HepG2 (cell line): ENCODE measurements around the gene ERBB4. TPM values are rescaled to one million over a fixed set of nuclear protein-coding genes. Genes with fewer than 3 reads are reported as not detected.

ENCODE experiments used
- ATAC-seq: fragments of 200-7000 bp; cut with Tn5 transposase; 3 replicates; pipeline ENCODE4 v1.9.1; 2020; ENCODE audit warnings: mild to moderate bottlenecking, moderate library complexity
- BruUV-seq: library from RNA; stranded (reverse); fragments of 400-500 nt; replicated peaks from 2 replicates; lab custom pipeline; 2021; lab: Mats Ljungman, UMichigan
- CTCF ChIA-PET: fragments of 300-600 bp; formaldehyde crosslinking; extraction: SDS; loops from one replicate; lab custom pipeline; 2021; ENCODE audit warnings: low total read pairs, inconsistent platforms, low intra/inter-chr PET ratio; lab: Yijun Ruan, JAX
- POLR2A ChIA-PET: fragments of 350-600 bp; sonication (Branson Sonifier 250); formaldehyde crosslinking; loops from one replicate; lab custom pipeline; 2020; ENCODE audit warnings: antibody characterized with exemption, inconsistent platforms; lab: Yijun Ruan, JAX
- DNase-seq: peaks from one replicate; pipeline ENCODE4 v3.0.0-alpha.2; 2015; ENCODE audit warnings: low spot score
- FAIRE-seq: peaks from 3 replicates; lab custom pipeline; 2011; peaks lifted over from hg19 to GRCh38; lab: Jason Lieb, UNC
- H2AFZ ChIP-seq: one replicate; pipeline ENCODE4 v1.6.1; 2011; ENCODE audit warnings: low read length, inconsistent platforms
- H3K27ac ChIP-seq: fragments of 300-600 bp; 3 replicates; pipeline ENCODE4 v1.8.0; 2011; ENCODE audit warnings: mixed run types, mild to moderate bottlenecking, mixed read lengths, low read length, inconsistent platforms; ENCODE audit not compliant: insufficient read depth; ENCODE audit errors: extremely low read length
- H3K27me3 ChIP-seq, 2 experiments: fragments of 200-600 bp in 1 of 2; 2 replicates in 1 of 2; 3 replicates in 1 of 2; pipeline versions ENCODE4 v1.6.0 to v1.8.0; 2011; ENCODE audit warnings: low read length in 2 of 2, mild to moderate bottlenecking in 2 of 2, moderate library complexity in 2 of 2, inconsistent platforms in 1 of 2; ENCODE audit not compliant: insufficient read depth in 2 of 2, control insufficient read depth in 1 of 2
- H3K36me3 ChIP-seq, 2 experiments: fragments of 200-600 bp in 1 of 2; replicated peaks in 1 of 2; 2 replicates in 1 of 2; 3 replicates in 1 of 2; pipeline versions ENCODE4 v1.5.1 to v1.8.0; 2011; ENCODE audit warnings: low read length in 2 of 2, inconsistent platforms in 1 of 2; ENCODE audit not compliant: insufficient read depth in 2 of 2, control insufficient read depth in 1 of 2
- H3K4me1 ChIP-seq: 2 replicates; pipeline ENCODE4 v1.5.1; 2012; ENCODE audit warnings: low read length, inconsistent platforms; ENCODE audit not compliant: insufficient read depth
- H3K4me2 ChIP-seq: 2 replicates; pipeline ENCODE4 v1.6.0; 2011; ENCODE audit warnings: low read depth, low read length, inconsistent platforms
- H3K4me3 ChIP-seq, 3 experiments: fragments of 200-600 bp in 1 of 3; sonication (generic), shearing (Covaris generic) in 1 of 3; replicated peaks in 1 of 3; 2 replicates each; pipeline ENCODE4 v1.5.1; 2011 to 2016; ENCODE audit warnings: low read length in 3 of 3, inconsistent platforms in 2 of 3, low read depth in 2 of 3, mild to moderate bottlenecking in 2 of 3, control low read depth in 1 of 3, mixed read lengths in 1 of 3; ENCODE audit not compliant: insufficient read depth in 1 of 3
- H3K79me2 ChIP-seq: one replicate; pipeline ENCODE4 v1.6.1; 2011; ENCODE audit warnings: low read length, inconsistent platforms; ENCODE audit not compliant: insufficient read depth
- H3K9ac ChIP-seq: 2 replicates; pipeline ENCODE4 v1.6.0; 2011; ENCODE audit warnings: mild to moderate bottlenecking, low read depth, low read length, inconsistent platforms; ENCODE audit not compliant: insufficient read depth
- H3K9me3 ChIP-seq: 2 replicates; pipeline ENCODE4 v1.5.1; 2012; ENCODE audit warnings: mild to moderate bottlenecking, low read length
- H4K20me1 ChIP-seq: 2 replicates; pipeline ENCODE4 v1.6.0; 2011; ENCODE audit warnings: inconsistent platforms, mild to moderate bottlenecking, low read length, moderate library complexity; ENCODE audit not compliant: insufficient read depth
- JUN ChIP-seq: sonication (generic); formaldehyde crosslinking; IDR thresholded peaks from 2 replicates; pipeline ENCODE4 v1.4.0; 2020; ENCODE audit warnings: mild to moderate bottlenecking, missing genetic modification reagents
- KAT8 ChIP-seq: IDR thresholded peaks from 2 replicates; pipeline ENCODE4 v1.6.1; 2016; ENCODE audit warnings: missing genetic modification reagents, missing compliant biosample characterization
- KDM4B ChIP-seq: sonication (generic); formaldehyde crosslinking; IDR thresholded peaks from 2 replicates; pipeline ENCODE4 v1.4.0; 2020; ENCODE audit warnings: missing genetic modification reagents
- NKX3-1 ChIP-seq: sonication (generic); formaldehyde crosslinking; IDR thresholded peaks from 2 replicates; pipeline ENCODE4 v1.5.0; 2020; ENCODE audit warnings: missing genetic modification reagents
- RARA ChIP-seq: IDR thresholded peaks from 2 replicates; pipeline ENCODE4 v1.6.1; 2016; ENCODE audit warnings: missing genetic modification reagents, missing compliant biosample characterization
- SETDB1 ChIP-seq: sonication (generic); formaldehyde crosslinking; IDR thresholded peaks from 2 replicates; pipeline ENCODE4 v1.5.1; 2020; ENCODE audit warnings: missing genetic modification reagents, mild to moderate bottlenecking, borderline replicate concordance
- SMARCE1 ChIP-seq: fragments of 450-650 bp; IDR thresholded peaks from 2 replicates; pipeline ENCODE4 v1.6.1; 2017; ENCODE audit warnings: borderline replicate concordance
- SUZ12 ChIP-seq: fragments of 150-350 bp; IDR thresholded peaks from 2 replicates; pipeline ENCODE4 v1.6.1; 2014; ENCODE audit warnings: low read depth, low read length
- ZNF225 ChIP-seq: sonication (generic); formaldehyde crosslinking; IDR thresholded peaks from 2 replicates; pipeline ENCODE4 v1.4.0; 2020; ENCODE audit warnings: mild to moderate bottlenecking, missing genetic modification reagents
- ZNF337 ChIP-seq: sonication (generic); formaldehyde crosslinking; IDR thresholded peaks from 2 replicates; pipeline ENCODE4 v1.5.1; 2020; ENCODE audit warnings: missing genetic modification reagents, low read depth, mild to moderate bottlenecking, borderline replicate concordance
- ZNF605 ChIP-seq: sonication (generic); formaldehyde crosslinking; IDR thresholded peaks from 2 replicates; pipeline ENCODE4 v1.8.0; 2022; ENCODE audit warnings: mild to moderate bottlenecking, missing genetic modification reagents
- ZNF614 ChIP-seq: IDR thresholded peaks from 2 replicates; pipeline ENCODE4 v1.6.1; 2018; ENCODE audit warnings: missing biosample characterization, missing genetic modification reagents, inconsistent platforms, borderline replicate concordance
- ZSCAN20 ChIP-seq: sonication (generic); formaldehyde crosslinking; IDR thresholded peaks from 2 replicates; pipeline ENCODE4 v1.4.0; 2020; ENCODE audit warnings: missing genetic modification reagents, mild to moderate bottlenecking, borderline replicate concordance
- ZZZ3 ChIP-seq: sonication (generic); formaldehyde crosslinking; IDR thresholded peaks from 2 replicates; pipeline ENCODE4 v1.4.0; 2020; ENCODE audit warnings: missing genetic modification reagents, mild to moderate bottlenecking, borderline replicate concordance
- WGBS: methylation state at CpG from one replicate; pipeline ENCODE4 v1.1.6; 2017; ENCODE audit warnings: low lambda C conversion rate; 5-methylcytosine and 5-hydroxymethylcytosine counted together
- in situ Hi-C: cut with HindIII; loops from 2 replicates; pipeline ENCODE4 v1.10.0; 2017; ENCODE audit warnings: low pct_unique_long_range_greater_than_20kb; ENCODE audit not compliant: extremely low pct_ligation_motif_present
- intact Hi-C: fragments of 100-400 bp; cut with micrococcal nuclease; formaldehyde crosslinking; loops from one replicate; pipeline ENCODE4 v1.10.0; 2022; ENCODE audit not compliant: unreplicated experiment
- polyA plus RNA-seq, 8 experiments: library from polyadenylated mRNA; depleted of rRNA in 3 of 8; stranded (reverse) in 7 of 8; unstranded in 1 of 8; fragments of >200 nt; fragmentation: Illumina TruSeq in 4 of 8; extraction: Trizol in 4 of 8; gene quantifications; 2 replicates each; pipeline versions ENCODE4 v1.2.1 to v1.2.3, GENCODE V29; 2011 to 2016; ENCODE audit warnings: low read depth in 4 of 8, missing spikeins in 1 of 8, mixed read lengths in 1 of 8; ENCODE audit not compliant: insufficient read depth in 1 of 8
- total RNA-seq, 5 experiments: library from RNA; depleted of rRNA; stranded (reverse); fragments of >200 nt; fragmentation: Illumina TruSeq; extraction: Trizol; gene quantifications; 2 replicates each; pipeline ENCODE4 v1.2.3, GENCODE V29; 2016; ENCODE audit warnings: low read depth in 1 of 5
- TF ChIP-seq, protein P1 (sequence below): sonication (generic); formaldehyde crosslinking; IDR thresholded peaks from 2 replicates; pipeline ENCODE4 v1.8.0; 2022; ENCODE audit warnings: mild to moderate bottlenecking, missing genetic modification reagents, moderate library complexity
- TF ChIP-seq, protein P2 (sequence below): sonication (generic); formaldehyde crosslinking; IDR thresholded peaks from 2 replicates; pipeline ENCODE4 v1.4.0; 2020; ENCODE audit warnings: mild to moderate bottlenecking, missing genetic modification reagents, borderline replicate concordance
- TF ChIP-seq, protein P3 (sequence below): sonication (generic); formaldehyde crosslinking; IDR thresholded peaks from 2 replicates; pipeline ENCODE4 v1.4.0; 2020; ENCODE audit warnings: mild to moderate bottlenecking, missing genetic modification reagents
- TF ChIP-seq, protein P4 (sequence below): sonication (generic); formaldehyde crosslinking; IDR thresholded peaks from 2 replicates; pipeline ENCODE4 v1.5.0; 2020; ENCODE audit warnings: mild to moderate bottlenecking, missing genetic modification reagents, borderline replicate concordance
- TF ChIP-seq, protein P5 (sequence below): conservative IDR thresholded peaks from 2 replicates; pipeline ENCODE4 v1.6.1; 2018; ENCODE audit warnings: missing genetic modification reagents

The ERBB4 gene
- total and polyA plus RNA-seq, 2 of the 13 experiments (the other 11 are each of a cell fraction or from before 2014, with no cell fraction given), result not detected

DNA sequence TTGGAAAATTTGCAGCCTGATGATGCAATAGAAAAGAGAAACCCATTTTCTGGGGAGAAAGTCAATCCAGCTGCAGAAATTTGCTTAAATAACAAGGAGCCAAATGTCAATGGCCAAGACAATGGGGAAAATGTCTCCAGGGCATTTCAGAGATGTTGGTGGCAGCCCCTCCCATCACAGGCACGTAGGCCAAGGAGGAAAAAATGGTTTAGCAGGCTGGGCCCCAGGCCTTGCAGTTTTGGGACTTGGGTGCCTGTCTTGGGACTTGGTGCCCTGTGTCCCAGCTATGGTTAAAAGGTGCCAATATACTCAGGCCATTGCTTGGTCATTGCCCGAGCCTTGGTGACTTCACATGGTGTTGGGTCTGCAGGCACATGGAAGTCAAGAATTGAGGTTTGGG lies 368.2 kb downstream of the ERBB4 start (continued):
- TF ChIP-seq KAT8 (CRISPR knock-in tag) (no peak), ZZZ3 (CRISPR knock-in tag) (no peak)

DNA sequence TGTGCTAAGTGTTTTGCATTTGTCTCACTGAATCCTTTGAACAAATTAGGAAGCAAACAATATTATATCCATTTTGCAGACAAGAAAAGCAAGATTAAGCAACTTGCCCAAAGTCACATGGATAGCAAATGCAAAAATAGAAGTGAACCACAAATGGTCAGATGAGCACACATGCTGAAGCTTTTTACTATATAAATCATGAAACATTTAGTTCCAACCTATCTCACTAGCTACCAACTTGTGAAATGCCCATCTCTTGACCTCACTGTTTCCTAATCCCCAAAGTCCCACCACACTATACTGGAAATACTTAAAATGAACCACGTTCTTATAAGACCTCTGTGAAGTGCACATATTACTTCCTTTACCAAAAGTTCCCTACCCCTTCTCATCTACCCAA lies 380.5 kb downstream of the ERBB4 start:
- ChIA-PET CTCF (no interaction called here), POLR2A (no interaction called here)
- in situ Hi-C loops (no loop called here), intact Hi-C loops (no loop called here)
- Histone ChIP-seq H3K4me2 (no peak overlapping the region), H3K27ac (no peak overlapping the region), H3K27me3 (no peaks in the 10 kb centered on the region), H2AFZ (no peak overlapping the region), H3K9ac (no peak overlapping the region), H4K20me1 (no peaks in the 10 kb centered on the region), H3K36me3 (no peaks in the 10 kb centered on the region), H3K9me3 (no peaks in the 10 kb centered on the region), H3K4me1 (no peaks in the 10 kb centered on the region), H3K79me2 (no peaks in the 10 kb centered on the region), H3K4me3 (no peak overlapping the region)
- 3% methylated on average over 1 of the region's 1 CpG for WGBS
- ATAC-seq, result no peak
- DNase-seq, result no peak
- FAIRE-seq, result no peak
- BruUV-seq, result no TSS peak
- TF ChIP-seq ZNF614 (no peak), ZNF605 (CRISPR knock-in tag) (no peak), ZSCAN20 (CRISPR knock-in tag) (no peak), JUN (no peak), SETDB1 (CRISPR knock-in tag) (no peak), SMARCE1 (no peak), KDM4B (no peak), ZNF225 (CRISPR knock-in tag) (no peak), NKX3-1 (CRISPR knock-in tag) (no peak), ZNF337 (CRISPR knock-in tag) (no peak), SUZ12 (no peak), RARA (CRISPR knock-in tag) (no peak)
- TF ChIP-seq, protein P1, sequence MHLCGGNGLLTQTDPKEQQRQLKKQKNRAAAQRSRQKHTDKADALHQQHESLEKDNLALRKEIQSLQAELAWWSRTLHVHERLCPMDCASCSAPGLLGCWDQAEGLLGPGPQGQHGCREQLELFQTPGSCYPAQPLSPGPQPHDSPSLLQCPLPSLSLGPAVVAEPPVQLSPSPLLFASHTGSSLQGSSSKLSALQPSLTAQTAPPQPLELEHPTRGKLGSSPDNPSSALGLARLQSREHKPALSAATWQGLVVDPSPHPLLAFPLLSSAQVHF (CRISPR knock-in tag), result no peak
- TF ChIP-seq, protein P2, sequence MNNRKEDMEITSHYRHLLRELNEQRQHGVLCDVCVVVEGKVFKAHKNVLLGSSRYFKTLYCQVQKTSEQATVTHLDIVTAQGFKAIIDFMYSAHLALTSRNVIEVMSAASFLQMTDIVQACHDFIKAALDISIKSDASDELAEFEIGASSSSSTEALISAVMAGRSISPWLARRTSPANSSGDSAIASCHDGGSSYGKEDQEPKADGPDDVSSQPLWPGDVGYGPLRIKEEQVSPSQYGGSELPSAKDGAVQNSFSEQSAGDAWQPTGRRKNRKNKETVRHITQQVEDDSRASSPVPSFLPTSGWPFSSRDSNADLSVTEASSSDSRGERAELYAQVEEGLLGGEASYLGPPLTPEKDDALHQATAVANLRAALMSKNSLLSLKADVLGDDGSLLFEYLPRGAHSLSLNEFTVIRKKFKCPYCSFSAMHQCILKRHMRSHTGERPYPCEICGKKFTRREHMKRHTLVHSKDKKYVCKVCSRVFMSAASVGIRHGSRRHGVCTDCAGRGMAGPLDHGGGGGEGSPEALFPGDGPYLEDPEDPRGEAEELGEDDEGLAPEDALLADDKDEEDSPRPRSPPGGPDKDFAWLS, result no peak
- TF ChIP-seq, protein P3, sequence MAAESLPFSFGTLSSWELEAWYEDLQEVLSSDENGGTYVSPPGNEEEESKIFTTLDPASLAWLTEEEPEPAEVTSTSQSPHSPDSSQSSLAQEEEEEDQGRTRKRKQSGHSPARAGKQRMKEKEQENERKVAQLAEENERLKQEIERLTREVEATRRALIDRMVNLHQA (CRISPR knock-in tag), result no peak
- TF ChIP-seq, protein P4, sequence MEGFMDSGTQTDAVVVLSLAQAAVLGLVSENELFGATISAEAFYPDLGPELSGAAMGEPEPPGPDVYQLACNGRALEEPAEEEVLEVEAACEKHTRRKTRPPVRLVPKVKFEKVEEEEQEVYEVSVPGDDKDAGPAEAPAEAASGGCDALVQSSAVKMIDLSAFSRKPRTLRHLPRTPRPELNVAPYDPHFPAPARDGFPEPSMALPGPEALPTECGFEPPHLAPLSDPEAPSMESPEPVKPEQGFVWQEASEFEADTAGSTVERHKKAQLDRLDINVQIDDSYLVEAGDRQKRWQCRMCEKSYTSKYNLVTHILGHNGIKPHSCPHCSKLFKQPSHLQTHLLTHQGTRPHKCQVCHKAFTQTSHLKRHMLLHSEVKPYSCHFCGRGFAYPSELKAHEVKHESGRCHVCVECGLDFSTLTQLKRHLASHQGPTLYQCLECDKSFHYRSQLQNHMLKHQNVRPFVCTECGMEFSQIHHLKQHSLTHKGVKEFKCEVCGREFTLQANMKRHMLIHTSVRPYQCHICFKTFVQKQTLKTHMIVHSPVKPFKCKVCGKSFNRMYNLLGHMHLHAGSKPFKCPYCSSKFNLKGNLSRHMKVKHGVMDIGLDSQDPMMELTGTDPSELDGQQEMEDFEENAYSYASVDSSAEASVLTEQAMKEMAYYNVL (CRISPR knock-in tag), result no peak
- TF ChIP-seq, protein P5, sequence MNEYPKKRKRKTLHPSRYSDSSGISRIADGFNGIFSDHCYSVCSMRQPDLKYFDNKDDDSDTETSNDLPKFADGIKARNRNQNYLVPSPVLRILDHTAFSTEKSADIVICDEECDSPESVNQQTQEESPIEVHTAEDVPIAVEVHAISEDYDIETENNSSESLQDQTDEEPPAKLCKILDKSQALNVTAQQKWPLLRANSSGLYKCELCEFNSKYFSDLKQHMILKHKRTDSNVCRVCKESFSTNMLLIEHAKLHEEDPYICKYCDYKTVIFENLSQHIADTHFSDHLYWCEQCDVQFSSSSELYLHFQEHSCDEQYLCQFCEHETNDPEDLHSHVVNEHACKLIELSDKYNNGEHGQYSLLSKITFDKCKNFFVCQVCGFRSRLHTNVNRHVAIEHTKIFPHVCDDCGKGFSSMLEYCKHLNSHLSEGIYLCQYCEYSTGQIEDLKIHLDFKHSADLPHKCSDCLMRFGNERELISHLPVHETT (CRISPR knock-in tag), result no peak
